Caki2 (cell line): ENCODE measurements around the gene YARS2. TPM values are rescaled to one million over a fixed set of nuclear protein-coding genes. Genes with fewer than 3 reads are reported as not detected.
A peak's percentile ranks its signal among the peaks of the same experiment; 100 is the strongest.
"Not testable (repeated sequence)": the region's sequence is repeated elsewhere in the genome, so short reads cannot be mapped to it uniquely, and the experiment has no call there.

ENCODE experiments used
- DNase-seq: peaks from one replicate; pipeline ENCODE4 v3.0.0-alpha.2; 2015; ENCODE audit warnings: low read depth
- in situ Hi-C: cut with HindIII; loops from 2 replicates; pipeline ENCODE4 v1.10.0; 2016; ENCODE audit warnings: low sequenced_read_pairs, low pct_unique_long_range_greater_than_20kb, mixed read lengths
- total RNA-seq: library from RNA; depleted of rRNA; stranded (reverse); fragments of >200 nt; shearing (Covaris generic); gene quantifications from 2 replicates; pipeline ENCODE4 v1.2.3, GENCODE V29; 2014; ENCODE audit warnings: low replicate concordance

YARS2 gene
- total RNA-seq, 1 experiment from 2014 or later, result 56.0 TPM

- DNase-seq, result no peak
- in situ Hi-C loops, result no loop called here
Measured at GRCh38 chr12:32756476-32757066, 874 bp upstream of the YARS2 start.

- in situ Hi-C loops, result no loop called here
Measured at GRCh38 chr12:32755051-32755653, 545 bp downstream of the YARS2 start.

GRCh38 chr12:32754111-32754510 lies 1.6 kb downstream of the YARS2 start:
- in situ Hi-C loops, result no loop called here
- no peak for DNase-seq

More at GRCh38 chr12:32755051-32755653, 545 bp downstream of the YARS2 start:
- peak; percentile 78 for DNase-seq

- in situ Hi-C loops, result no loop called here
Measured at GRCh38 chr12:32753605-32754004, 2.1 kb downstream of the YARS2 start.

GRCh38 chr12:32743264-32743663 lies 12.4 kb downstream of the YARS2 start:
- no peak for DNase-seq
- in situ Hi-C loops, result no loop called here

More at GRCh38 chr12:32753605-32754004, 2.1 kb downstream of the YARS2 start:
- no peak for DNase-seq

GRCh38 chr12:32742133-32742532 lies 13.6 kb downstream of the YARS2 start:
- in situ Hi-C loops, result no loop called here

GRCh38 chr12:32739279-32739678 lies 16.4 kb downstream of the YARS2 start:
- in situ Hi-C loops, result no loop called here
- no peak for DNase-seq

More at GRCh38 chr12:32742133-32742532, 13.6 kb downstream of the YARS2 start:
- no peak for DNase-seq

GRCh38 chr12:32737715-32738114 lies 18.0 kb downstream of the YARS2 start:
- in situ Hi-C loops, result no loop called here

GRCh38 chr12:32736445-32736844 lies 19.3 kb downstream of the YARS2 start:
- in situ Hi-C loops, result no loop called here

More at GRCh38 chr12:32737715-32738114, 18.0 kb downstream of the YARS2 start:
- DNase-seq, result no peak

GRCh38 chr12:32734952-32735351 lies 20.7 kb downstream of the YARS2 start:
- in situ Hi-C loops, result no loop called here
- DNase-seq, result no peak

More at GRCh38 chr12:32736445-32736844, 19.3 kb downstream of the YARS2 start:
- DNase-seq, result no peak

- in situ Hi-C loops, result no loop called here
- no peak for DNase-seq
Measured at GRCh38 chr12:32727237-32727636, 28.5 kb downstream of the YARS2 start.

GRCh38 chr12:32726286-32726685 lies 29.4 kb downstream of the YARS2 start:
- in situ Hi-C loops, result no loop called here
- no peak for DNase-seq

- DNase-seq, in situ Hi-C loops: not testable (repeated sequence)
Measured at GRCh38 chr12:32725308-32725707, 30.4 kb downstream of the YARS2 start.

GRCh38 chr12:32718926-32719325 lies 36.8 kb downstream of the YARS2 start:
- DNase-seq, result no peak
- in situ Hi-C loops, result no loop called here

GRCh38 chr12:32714772-32715171 lies 40.9 kb downstream of the YARS2 start:
- DNase-seq, result no peak
- in situ Hi-C loops, result no loop called here

- DNase-seq, result no peak
- in situ Hi-C loops, result no loop called here
Measured at GRCh38 chr12:32708926-32709325, 46.8 kb downstream of the YARS2 start.

GRCh38 chr12:32706335-32707024 lies 49.2 kb downstream of the YARS2 start:
- DNase-seq, result no peak
- in situ Hi-C loops, result no loop called here

- in situ Hi-C loops, result no loop called here
- DNase-seq, result no peak
Measured at GRCh38 chr12:32705783-32706182, 49.9 kb downstream of the YARS2 start.

- DNase-seq, result no peak
- in situ Hi-C loops, result no loop called here
Measured at GRCh38 chr12:32702946-32703345, 52.8 kb downstream of the YARS2 start.
